Articular chondrocyte of knee joint (primary cell): ENCODE data around the gene ELAVL1. TPM values are rescaled to one million over a fixed set of nuclear protein-coding genes. Genes with fewer than 3 reads are reported as not detected.

Experiments
- total RNA-seq: library from RNA; depleted of rRNA; stranded (reverse); fragments of >200 nt; gene quantifications from 2 replicates; pipeline ENCODE4 v1.2.3, GENCODE V29; 2012

Gene ELAVL1
- total RNA-seq = 27.3 and 30.7 TPM in 2 replicates

DNA sequence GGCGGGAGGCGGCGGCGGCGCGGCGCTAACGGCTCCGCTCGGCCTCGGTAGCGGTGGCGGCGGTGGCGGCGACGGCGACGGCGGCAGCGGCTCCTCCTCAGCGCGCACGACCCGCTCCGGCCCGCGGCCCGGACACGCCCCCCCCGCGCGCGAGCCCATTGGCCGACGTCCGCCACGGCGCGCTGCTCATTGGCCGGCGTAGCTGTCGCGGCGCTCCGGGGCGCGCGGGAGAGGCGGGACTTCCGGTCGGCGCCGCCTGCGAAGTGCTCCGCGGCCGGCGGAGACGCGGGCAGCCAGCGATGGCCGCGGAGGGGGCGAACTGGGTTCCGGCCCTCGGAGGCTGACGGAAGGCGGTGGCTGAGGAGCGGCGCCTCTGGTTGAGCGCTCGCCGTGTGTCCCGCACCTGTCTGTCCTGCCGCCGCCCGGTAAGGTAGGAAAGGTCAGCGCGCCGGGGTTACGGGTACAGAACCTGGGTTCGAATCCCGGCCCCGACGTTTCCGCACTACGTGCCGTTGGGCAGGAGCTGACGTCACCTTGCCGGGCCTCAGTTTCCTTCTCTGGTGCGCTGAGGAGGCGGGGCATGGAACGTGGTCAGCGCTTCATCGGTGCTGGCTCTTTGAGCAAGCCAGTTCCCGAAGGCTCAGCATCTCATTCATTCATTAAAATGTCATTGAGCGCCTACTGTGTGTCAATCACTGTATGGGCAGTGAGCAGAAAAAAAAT lies at the start of gene ELAVL1:
Gene ELAVL1, minus strand, starts transcription at position 108 of the 723 bp plus-strand sequence. CDS start 13,826 bp downstream, outside the sequence.

GRCh38 chr19:8052464-8052859 lies 47.0 kb upstream of the ELAVL1 start, which contains the start of gene CCL25:
CCL25 (plus strand) TSS chr19:8052760; CDS start chr19:8053050, 290 bp downstream.

DNA sequence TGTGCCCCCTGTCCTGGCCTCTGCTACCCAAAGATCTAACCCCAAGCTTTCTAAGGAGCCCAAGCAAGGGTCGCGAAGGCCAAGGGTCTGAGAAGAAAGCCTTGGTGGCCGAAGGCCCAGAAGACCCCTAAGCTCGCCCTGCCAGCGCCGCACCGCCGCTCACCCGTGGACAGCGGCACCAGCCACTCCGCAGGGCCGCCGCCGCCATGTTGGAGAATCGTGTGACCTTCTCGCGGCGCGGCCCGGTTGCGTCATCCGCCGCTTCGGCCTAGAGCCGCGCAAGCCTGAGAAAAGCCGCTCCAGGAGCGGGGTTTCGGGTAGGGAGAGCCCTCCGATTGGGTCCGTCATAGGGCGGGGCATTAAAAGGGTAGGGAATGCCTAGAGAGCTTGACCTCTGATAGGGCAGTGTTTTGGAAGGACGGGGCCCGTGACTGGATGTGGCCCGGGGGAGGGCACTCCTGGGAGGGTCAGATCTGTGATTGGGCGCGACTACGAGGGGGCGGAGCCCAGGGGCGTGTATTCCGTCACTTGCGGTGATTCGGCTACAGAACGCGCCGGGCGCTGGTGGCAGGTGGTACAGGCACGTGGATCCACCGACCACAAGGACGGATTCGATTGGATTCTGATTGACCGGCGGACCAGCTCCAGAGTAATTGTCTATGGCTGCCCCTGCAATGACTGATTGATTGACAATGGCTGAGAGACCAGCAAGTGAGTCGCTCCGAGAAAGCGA lies 61.8 kb downstream of the ELAVL1 start, which contains the start of gene TIMM44:
Gene TIMM44, minus strand, starts transcription at position 223 of the 733 bp plus-strand sequence. Its CDS starts 15 bp downstream, at position 208.

GRCh38 chr19:7926021-7926726 lies 79.3 kb downstream of the ELAVL1 start, which contains the start of gene CTXN1:
CTXN1 (minus strand) TSS chr19:7926135; CDS start chr19:7925538, 597 bp downstream.

DNA sequence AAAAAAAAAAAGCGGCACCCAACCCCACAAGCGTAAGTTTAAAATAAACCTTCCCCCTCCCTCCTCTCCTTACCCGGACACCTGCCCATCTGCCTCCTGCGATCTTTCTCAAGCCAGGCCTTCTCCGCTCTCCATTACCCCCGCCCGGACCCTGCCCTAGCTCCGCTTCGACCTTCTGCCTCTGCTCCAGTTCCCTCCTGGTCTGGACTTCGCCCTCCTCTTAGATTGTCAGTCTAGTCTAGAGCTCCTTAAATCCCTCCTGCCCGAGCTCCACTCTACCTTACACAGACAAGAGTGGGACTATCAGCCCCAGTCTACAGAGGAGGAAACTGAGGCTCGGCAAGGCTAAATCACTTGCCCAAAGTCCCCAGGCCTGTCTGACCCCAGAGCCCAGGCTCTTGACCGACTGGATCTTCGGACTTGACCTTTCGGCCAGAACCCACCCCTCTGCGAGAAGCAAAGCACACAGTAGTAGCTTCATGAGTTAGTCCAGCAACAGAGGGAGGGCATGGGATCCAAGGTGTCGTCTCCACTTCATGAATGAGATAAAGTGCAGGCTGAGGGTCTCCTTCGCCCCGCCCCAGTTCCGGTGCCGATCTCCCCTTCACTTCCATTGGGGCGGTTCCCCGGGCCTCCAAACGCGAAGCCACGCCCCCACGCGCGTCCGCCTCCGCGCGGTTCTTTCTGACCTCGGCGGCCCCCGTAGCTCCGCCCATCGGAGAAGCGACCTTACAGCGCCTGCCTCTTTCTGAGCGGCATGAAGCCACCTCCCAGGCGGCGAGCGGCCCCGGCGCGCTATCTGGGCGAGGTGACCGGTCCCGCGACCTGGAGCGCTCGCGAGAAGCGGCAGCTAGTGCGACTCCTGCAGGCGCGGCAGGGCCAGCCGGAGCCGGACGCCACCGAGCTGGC lies 85.6 kb downstream of the ELAVL1 start, which contains the start of gene SNAPC2:
Gene SNAPC2, plus strand, starts transcription at position 729 of the 909 bp plus-strand sequence. Its CDS starts 29 bp downstream, at position 758.

DNA sequence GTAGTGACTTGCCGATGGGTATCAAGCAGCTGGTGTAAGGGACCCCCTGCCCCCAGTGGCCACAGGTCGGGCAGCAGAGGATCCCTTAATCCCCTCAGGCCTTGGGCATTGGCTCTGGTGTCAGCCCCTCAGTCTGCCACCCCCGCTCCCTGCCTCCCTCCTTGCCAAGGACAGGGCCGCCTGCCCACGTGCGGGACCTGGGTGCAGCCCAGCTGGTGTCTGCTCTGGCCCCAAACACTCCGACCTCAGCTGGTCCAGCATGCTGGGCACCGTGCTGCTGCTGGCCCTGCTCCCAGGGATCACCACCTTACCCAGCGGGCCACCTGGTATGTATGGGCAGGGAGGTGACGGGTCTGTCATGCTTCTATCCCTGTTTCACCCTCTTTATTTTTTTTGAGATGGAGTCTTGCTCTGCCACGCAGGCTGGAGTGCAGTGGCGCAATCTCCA lies 90.8 kb downstream of the ELAVL1 start, which contains the start of gene TGFBR3L:
Gene TGFBR3L, plus strand, starts transcription at position 233 of the 448 bp plus-strand sequence.

Other genes starting within 250 kb of the ELAVL1 start
- not detected in 2 replicates for gene CLEC4M, start 242.4 kb downstream of the ELAVL1 start, total RNA-seq
- gene EVI5L, start 175.4 kb downstream of the ELAVL1 start, total RNA-seq = 14.4 and 14.5 TPM in 2 replicates
- not detected in 2 replicates for gene PRR36, start 131.3 kb downstream of the ELAVL1 start, total RNA-seq
- gene LRRC8E, start 117.1 kb downstream of the ELAVL1 start, total RNA-seq = 6.1 and 7.8 TPM in 2 replicates
- 9.5 and 9.7 TPM in 2 replicates for gene MAP2K7, start 101.8 kb downstream of the ELAVL1 start, total RNA-seq
- 0.26 and 0.76 TPM in 2 replicates for gene TGFBR3L, start 90.8 kb downstream of the ELAVL1 start, total RNA-seq
- gene SNAPC2, start 85.3 kb downstream of the ELAVL1 start, total RNA-seq = 23.7 and 25.9 TPM in 2 replicates
- gene CTXN1, start 79.5 kb downstream of the ELAVL1 start, total RNA-seq = 1.1 and 1.3 TPM in 2 replicates
- gene TIMM44, start 62.0 kb downstream of the ELAVL1 start, total RNA-seq = 39.9 and 48.3 TPM in 2 replicates
- 0.32 TPM in 1 of 2 replicates, not detected in the other for gene CCL25, start 47.1 kb upstream of the ELAVL1 start, total RNA-seq
- gene FBN3, start 144.0 kb upstream of the ELAVL1 start, total RNA-seq = not detected in 2 replicates
- gene CERS4, start 203.7 kb upstream of the ELAVL1 start, total RNA-seq = 20.6 and 28.9 TPM in 2 replicates